Measurements from ENCODE around the gene EDDM3A. TPM values are rescaled to one million over a fixed set of nuclear protein-coding genes. Genes with fewer than 3 reads are reported as not detected.
"Not testable (repeated sequence)": the region's sequence is repeated elsewhere in the genome, so short reads cannot be mapped to it uniquely, and the experiment has no call there.

Gene EDDM3A
- total and polyA plus RNA-seq, 8 donors, result 0.15 to 0.47 (median 0.23) TPM; not detected in 4

DNA sequence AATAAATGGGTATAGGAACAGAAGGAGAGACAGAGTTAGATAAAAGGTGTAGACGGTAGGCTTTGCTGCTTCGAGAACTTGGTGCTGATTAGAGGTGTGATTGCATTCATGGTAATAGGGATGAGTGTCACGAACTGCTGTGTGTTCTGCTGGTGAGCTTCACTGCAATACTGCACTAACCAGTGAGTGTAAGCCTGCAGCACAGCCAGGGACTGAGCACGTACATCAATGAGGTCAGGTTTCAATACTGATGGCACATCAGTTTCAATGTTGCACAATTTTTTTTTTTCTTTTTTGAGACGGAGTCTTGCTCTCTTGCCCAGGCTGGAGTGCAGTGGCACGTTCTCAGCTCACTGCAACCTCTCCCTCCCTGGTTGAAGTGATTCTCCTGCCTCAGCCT, 24.9 kb upstream of the EDDM3A start:
- no peak for ATAC-seq
- Histone ChIP-seq H3K9me3 (no peaks in the 10 kb centered on the region), H3K27me3 (peaks cover 0 to 30% of the 10 kb centered on the region in 2 donors), H3K4me3 (no peak overlapping the region), H3K27ac (no peak overlapping the region), H3K4me1 (peaks cover 0 to 22% of the 10 kb centered on the region in 2 donors), H3K36me3 (no peaks in the 10 kb centered on the region)
- intact Hi-C loops (cut with DNase I), result no loop called here
- TF ChIP-seq, protein P1, sequence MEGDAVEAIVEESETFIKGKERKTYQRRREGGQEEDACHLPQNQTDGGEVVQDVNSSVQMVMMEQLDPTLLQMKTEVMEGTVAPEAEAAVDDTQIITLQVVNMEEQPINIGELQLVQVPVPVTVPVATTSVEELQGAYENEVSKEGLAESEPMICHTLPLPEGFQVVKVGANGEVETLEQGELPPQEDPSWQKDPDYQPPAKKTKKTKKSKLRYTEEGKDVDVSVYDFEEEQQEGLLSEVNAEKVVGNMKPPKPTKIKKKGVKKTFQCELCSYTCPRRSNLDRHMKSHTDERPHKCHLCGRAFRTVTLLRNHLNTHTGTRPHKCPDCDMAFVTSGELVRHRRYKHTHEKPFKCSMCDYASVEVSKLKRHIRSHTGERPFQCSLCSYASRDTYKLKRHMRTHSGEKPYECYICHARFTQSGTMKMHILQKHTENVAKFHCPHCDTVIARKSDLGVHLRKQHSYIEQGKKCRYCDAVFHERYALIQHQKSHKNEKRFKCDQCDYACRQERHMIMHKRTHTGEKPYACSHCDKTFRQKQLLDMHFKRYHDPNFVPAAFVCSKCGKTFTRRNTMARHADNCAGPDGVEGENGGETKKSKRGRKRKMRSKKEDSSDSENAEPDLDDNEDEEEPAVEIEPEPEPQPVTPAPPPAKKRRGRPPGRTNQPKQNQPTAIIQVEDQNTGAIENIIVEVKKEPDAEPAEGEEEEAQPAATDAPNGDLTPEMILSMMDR (IDR thresholded peaks at IDR 0.05), result no peak
- DNase-seq, result no peak

DNA sequence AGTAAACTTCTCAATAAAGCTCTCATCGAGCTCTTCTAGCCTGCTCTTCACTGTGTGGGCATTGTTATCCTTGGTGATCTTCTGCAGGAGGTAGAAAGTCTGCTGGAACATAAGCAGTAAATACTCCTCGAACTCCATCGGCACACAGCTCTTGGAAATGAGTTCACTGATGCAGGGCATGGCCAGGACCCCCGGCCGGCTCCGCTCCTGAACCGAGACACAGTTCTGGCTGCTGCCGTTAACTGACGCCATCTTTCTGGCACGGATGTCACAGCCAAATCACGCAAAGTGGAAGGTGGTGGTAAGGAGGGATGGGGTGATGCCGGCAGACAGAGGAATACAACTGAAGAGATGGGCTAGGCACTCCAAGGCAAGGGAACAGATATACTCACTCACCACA, 23.7 kb upstream of the EDDM3A start:
- intact Hi-C loops (cut with DNase I), result no loop called here
- no peak for ATAC-seq
- TF ChIP-seq, protein P1 (IDR thresholded peaks at IDR 0.05), result no peak

DNA sequence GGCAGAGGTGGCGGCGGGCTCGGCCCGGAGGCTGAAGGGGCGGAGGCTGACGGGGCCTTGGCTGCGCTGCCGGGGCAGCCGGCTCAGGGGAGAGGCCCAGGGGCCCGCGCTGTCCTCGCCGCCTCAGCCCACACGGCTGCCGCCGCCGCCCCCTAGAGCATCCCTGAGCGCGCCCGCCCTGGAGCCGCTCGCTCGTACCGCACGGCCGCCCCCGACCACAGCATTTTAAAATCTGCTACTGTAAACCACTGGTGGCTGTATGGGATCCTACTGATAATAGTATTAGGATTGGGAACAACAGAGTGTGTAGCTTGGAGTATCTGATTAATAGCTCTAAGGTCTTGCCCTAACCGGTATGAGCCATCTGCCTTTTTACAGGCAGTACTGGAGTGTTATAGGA, 22.2 kb upstream of the EDDM3A start:
- DNase-seq, result no peak

More for the DNA sequence above, 23.7 kb upstream of the EDDM3A start:
- H3K36me3 ChIP-seq, result no peaks in the 10 kb centered on the region
- no peak for DNase-seq
- no peaks in the 10 kb centered on the region for H3K9me3 ChIP-seq
- H3K27me3 ChIP-seq, result peaks cover 0 to 30% of the 10 kb centered on the region in 2 donors
- no peak overlapping the region for H3K27ac ChIP-seq
- H3K4me3 ChIP-seq, result no peak overlapping the region
- H3K4me1 ChIP-seq, result peaks cover 0 to 20% of the 10 kb centered on the region in 2 donors

DNA sequence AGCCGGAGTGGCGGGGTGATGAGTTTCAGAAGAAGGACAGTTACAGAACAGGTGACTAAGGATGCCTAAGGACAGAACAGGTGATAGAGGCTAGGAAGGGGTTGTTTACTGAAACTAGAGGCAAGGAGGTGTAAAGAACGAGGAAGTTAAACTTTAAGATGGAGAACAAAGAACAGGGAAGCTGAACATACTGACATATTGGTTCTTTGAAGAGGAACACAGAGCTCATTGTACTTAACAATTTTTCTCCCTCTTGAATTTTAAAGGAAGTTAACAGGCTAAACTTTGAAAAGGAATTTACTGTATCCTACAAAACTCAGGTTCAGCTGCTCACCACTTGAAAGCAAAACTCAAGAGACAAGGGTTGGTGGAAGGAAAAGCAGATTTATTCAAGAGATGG, 19.6 kb upstream of the EDDM3A start:
- DNase-seq; H3K36me3 ChIP-seq; ATAC-seq; H3K9me3 ChIP-seq; intact Hi-C loops (cut with DNase I); H3K4me3 ChIP-seq: not testable (repeated sequence)
- peaks cover 0 to 30% of the 10 kb centered on the region in 2 donors for H3K27me3 ChIP-seq
- peaks cover 0 to 17% of the 10 kb centered on the region in 2 donors for H3K4me1 ChIP-seq
- H3K27ac ChIP-seq, result peak overlapping the region in 1 of 2 donors; percentile 80

More for the DNA sequence above, 22.2 kb upstream of the EDDM3A start:
- H3K4me1 ChIP-seq, result peaks cover 0 to 17% of the 10 kb centered on the region in 2 donors
- TF ChIP-seq, protein P1 (IDR thresholded peaks at IDR 0.05), result no peak
- no peak for ATAC-seq
- intact Hi-C loops (cut with DNase I), result no loop called here
- H3K36me3 ChIP-seq, result no peaks in the 10 kb centered on the region
- peaks cover 0 to 30% of the 10 kb centered on the region in 2 donors for H3K27me3 ChIP-seq
- no peaks in the 10 kb centered on the region for H3K9me3 ChIP-seq
- H3K4me3 ChIP-seq, result no peak overlapping the region
- no peak overlapping the region for H3K27ac ChIP-seq

DNA sequence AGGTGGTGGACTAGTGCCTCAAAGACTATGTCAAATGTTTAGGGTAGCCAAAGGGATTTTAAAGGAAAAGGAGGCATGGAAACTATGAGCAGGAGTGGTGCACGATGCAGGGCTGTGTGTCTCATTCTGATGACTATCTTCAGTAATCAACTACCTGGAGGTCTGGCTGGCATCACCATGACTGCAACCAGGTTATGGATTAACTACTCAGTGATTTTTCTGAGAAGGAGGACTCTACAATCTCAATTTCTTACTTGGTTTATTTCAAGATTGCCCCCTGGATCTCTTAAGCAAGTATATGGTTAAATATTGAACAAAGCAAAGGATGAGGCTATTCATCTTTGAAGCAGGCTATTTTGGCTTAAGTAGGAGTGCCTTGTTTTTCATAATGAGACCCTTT, 19.2 kb upstream of the EDDM3A start:
- Histone ChIP-seq H3K4me3 (no peak overlapping the region), H3K4me1 (peaks cover 0 to 17% of the 10 kb centered on the region in 2 donors), H3K9me3 (no peaks in the 10 kb centered on the region), H3K27ac (peak overlapping the region in 1 of 2 donors; percentile 80), H3K27me3 (peaks cover 0 to 30% of the 10 kb centered on the region in 2 donors), H3K36me3 (no peaks in the 10 kb centered on the region)
- DNase-seq (no peak), ATAC-seq (no peak)
- intact Hi-C loops (cut with DNase I), result no loop called here
- TF ChIP-seq, protein P1 (IDR thresholded peaks at IDR 0.05), result no peak

DNA sequence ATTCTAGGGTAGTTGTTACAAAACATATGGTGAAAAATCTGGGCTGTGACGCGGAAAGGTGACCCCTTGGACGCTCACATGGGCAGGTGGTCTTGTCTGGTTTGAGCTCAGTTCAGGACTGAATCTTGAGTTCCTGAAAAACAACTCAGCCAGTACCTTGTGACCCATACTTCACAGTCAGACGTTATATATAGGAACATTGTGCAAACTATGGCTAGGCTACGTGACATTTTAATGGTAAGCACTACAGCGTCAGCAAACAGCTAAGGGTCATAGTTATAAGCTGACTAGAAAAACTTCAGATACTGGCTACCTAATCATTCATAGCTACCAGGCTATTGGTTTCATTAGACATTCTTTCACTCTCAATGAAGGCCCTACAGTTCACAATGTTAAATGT, 14.8 kb upstream of the EDDM3A start:
- ATAC-seq (no peak), DNase-seq (no peak)
- Histone ChIP-seq H3K4me1 (peaks cover 0 to 19% of the 10 kb centered on the region in 2 donors), H3K9me3 (no peaks in the 10 kb centered on the region), H3K27me3 (no peaks in the 10 kb centered on the region), H3K27ac (peak overlapping the region in 1 of 2 donors; percentile 11), H3K36me3 (no peaks in the 10 kb centered on the region), H3K4me3 (no peak overlapping the region)
- TF ChIP-seq, protein P1 (IDR thresholded peaks at IDR 0.05), result no peak
- intact Hi-C loops (cut with DNase I), result no loop called here
